K562 (cell line): Measurements from ENCODE around the gene PPP1R15B. TPM values are rescaled to one million over a fixed set of nuclear protein-coding genes. Genes with fewer than 3 reads are reported as not detected.
A peak's percentile ranks its signal among the peaks of the same experiment; 100 is the strongest.

ENCODE experiments used
- BMI1 ChIP-seq: fragments of 150-350 bp; IDR thresholded peaks from 2 replicates; pipeline ENCODE4 v1.6.1; 2014; ENCODE audit warnings: low read length
- CBFB ChIP-seq: sonication (generic); formaldehyde crosslinking; IDR thresholded peaks from 2 replicates; pipeline ENCODE4 v1.4.0; 2020; ENCODE audit warnings: mild to moderate bottlenecking, missing genetic modification reagents
- CC2D1A ChIP-seq: fragments of 450-650 bp; IDR thresholded peaks from 2 replicates; pipeline ENCODE4 v1.6.1; 2017; ENCODE audit warnings: mild to moderate bottlenecking
- FOXK2 ChIP-seq, 2 experiments: fragments of 450-650 bp; IDR thresholded peaks in 1 of 2; conservative IDR thresholded peaks in 1 of 2; 2 replicates each; pipeline ENCODE4 v1.6.1; 2016; ENCODE audit warnings: low read depth in 2 of 2, mild to moderate bottlenecking in 1 of 2
- NR2C1 ChIP-seq, 2 experiments: fragments of 450-650 bp; IDR thresholded peaks; 2 replicates each; pipeline ENCODE4 v1.6.1; 2017; ENCODE audit warnings: mild to moderate bottlenecking in 2 of 2, antibody characterized with exemption in 1 of 2, inconsistent platforms in 1 of 2, missing compliant biosample characterization in 1 of 2, missing genetic modification characterization in 1 of 2
- NRF1 ChIP-seq, 2 experiments: fragments of 450-650 bp; IDR thresholded peaks in 1 of 2; conservative IDR thresholded peaks in 1 of 2; 2 replicates each; pipeline ENCODE4 v1.6.1; 2014; ENCODE audit warnings: mild to moderate bottlenecking in 2 of 2
- PHF20 ChIP-seq: fragments of 450-650 bp; IDR thresholded peaks from 2 replicates; pipeline ENCODE4 v1.6.1; 2018; ENCODE audit not compliant: partially characterized antibody
- SIX5 ChIP-seq, 2 experiments: IDR thresholded peaks; 2 replicates each; pipeline ENCODE4 v1.6.1; 2011; ENCODE audit warnings: low read length in 2 of 2, borderline replicate concordance in 1 of 2, low read depth in 1 of 2, mild to moderate bottlenecking in 1 of 2, moderate library complexity in 1 of 2; ENCODE audit not compliant: insufficient read depth in 1 of 2
- SRSF7 ChIP-seq: fragments of 200-400 bp; formaldehyde crosslinking; optimal IDR thresholded peaks from 2 replicates; pipeline ENCODE3; 2017; ENCODE audit warnings: mild to moderate bottlenecking, low read depth, low read length
- ZBTB9 ChIP-seq: fragments of 450-650 bp; formaldehyde crosslinking; IDR thresholded peaks from 2 replicates; pipeline ENCODE4 v1.4.0; 2020; ENCODE audit warnings: mild to moderate bottlenecking, moderate library complexity
- ZFX ChIP-seq: sonication (generic); formaldehyde crosslinking; IDR thresholded peaks from 2 replicates; pipeline ENCODE4 v1.8.0; 2022; ENCODE audit warnings: mild to moderate bottlenecking, missing genetic modification reagents, moderate library complexity
- ZNF445 ChIP-seq: fragments of 250-450 bp; sonication (Bioruptor Pico); IDR thresholded peaks from 2 replicates; pipeline ENCODE4 v1.4.0; 2020; ENCODE audit warnings: low read depth, mild to moderate bottlenecking, moderate library complexity
- ZNF764 ChIP-seq: fragments of 250-450 bp; sonication (Bioruptor Pico); IDR thresholded peaks from 2 replicates; pipeline ENCODE4 v1.4.0; 2020; ENCODE audit warnings: low read depth, mild to moderate bottlenecking, moderate library complexity
- ZSCAN29 ChIP-seq: fragments of 450-650 bp; IDR thresholded peaks from 2 replicates; pipeline ENCODE4 v1.6.1; 2017
- polyA plus RNA-seq, 8 experiments: library from polyadenylated mRNA; depleted of rRNA in 4 of 8; stranded (reverse) in 5 of 8; unstranded in 3 of 8; fragments of >200 nt; fragmentation: Nextera tagmentation in 2 of 8; fragmentation: Illumina TruSeq in 1 of 8; extraction: Ambion mirVana in 2 of 8; extraction: Trizol in 1 of 8; gene quantifications; 2 replicates each; pipeline versions ENCODE4 v1.2.1 to v1.2.3, GENCODE V29; 2011 to 2014; ENCODE audit warnings: inconsistent platforms in 1 of 8, missing spikeins in 1 of 8
- total RNA-seq, 7 experiments: library from RNA; depleted of rRNA in 6 of 7; stranded (reverse); fragments of >200 nt in 6 of 7; fragmentation: Illumina TruSeq in 2 of 7; extraction: Trizol in 2 of 7; gene quantifications; 2 replicates each; pipeline versions ENCODE4 v1.2.1 to v1.2.3, GENCODE V29; 2011 to 2021; ENCODE audit warnings: low replicate concordance in 1 of 7
- TF ChIP-seq, protein P1 (sequence below), 2 experiments: fragments of 450-650 bp in 1 of 2; sonication (generic) in 1 of 2; formaldehyde crosslinking in 1 of 2; IDR thresholded peaks; 2 replicates each; pipeline versions ENCODE4 v1.7.1 to v1.9.0; 2016 to 2022; ENCODE audit warnings: inconsistent platforms in 1 of 2, mild to moderate bottlenecking in 1 of 2, missing genetic modification reagents in 1 of 2
- TF ChIP-seq, protein P2 (sequence below): sonication (generic); formaldehyde crosslinking; IDR thresholded peaks from 2 replicates; pipeline ENCODE4 v1.9.0; 2022; ENCODE audit warnings: mild to moderate bottlenecking, missing genetic modification reagents

The PPP1R15B gene
- total and polyA plus RNA-seq, 9 of the 15 experiments (the other 6 are each of a cell fraction or from before 2014, with no cell fraction given) = 17.0 to 48.1 (median 30.8) TPM

DNA sequence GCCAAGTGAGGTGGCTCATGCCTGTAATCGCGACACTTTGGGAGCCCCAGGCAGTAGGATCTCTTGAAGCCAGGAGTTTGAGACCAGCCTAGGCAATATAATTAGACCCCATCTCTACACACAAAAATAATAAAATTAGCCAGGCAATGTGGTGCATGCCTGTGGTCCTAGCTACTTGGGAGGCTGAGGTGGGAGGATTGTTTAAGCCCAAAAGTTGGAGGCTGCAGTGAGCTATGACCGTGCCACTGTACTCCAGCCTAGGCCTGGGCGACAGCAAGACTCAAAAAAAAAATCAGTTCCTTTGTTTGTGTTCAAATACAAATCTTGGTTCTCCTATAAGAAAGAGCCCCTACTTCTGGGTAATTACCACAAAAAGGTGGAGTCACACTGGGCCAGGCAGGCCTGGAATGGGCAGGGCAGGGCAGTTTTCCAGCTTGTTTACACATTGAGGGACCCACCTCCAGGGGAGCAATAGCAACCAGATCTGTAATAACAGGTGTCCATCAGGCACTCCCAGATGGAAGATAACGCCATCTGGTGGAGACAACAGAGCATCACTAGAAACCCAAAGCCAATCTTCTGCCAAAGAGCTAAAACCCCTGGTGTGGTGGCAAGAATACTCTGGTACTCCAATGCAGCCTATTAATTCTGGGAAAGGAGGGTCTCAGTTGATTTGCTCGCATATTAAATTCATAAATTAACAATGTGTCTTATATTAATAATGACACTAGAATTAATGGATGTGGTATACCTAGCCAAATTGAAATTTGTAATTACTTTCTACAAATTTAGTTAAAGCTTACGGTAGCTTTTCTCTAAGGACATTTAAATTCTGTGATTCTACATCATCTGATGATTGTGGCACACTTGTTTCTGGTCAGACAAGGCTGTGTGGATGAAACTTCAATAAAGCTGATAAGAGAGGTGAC, 13.2 kb downstream of the PPP1R15B start (continued):
- TF ChIP-seq, protein P1, sequence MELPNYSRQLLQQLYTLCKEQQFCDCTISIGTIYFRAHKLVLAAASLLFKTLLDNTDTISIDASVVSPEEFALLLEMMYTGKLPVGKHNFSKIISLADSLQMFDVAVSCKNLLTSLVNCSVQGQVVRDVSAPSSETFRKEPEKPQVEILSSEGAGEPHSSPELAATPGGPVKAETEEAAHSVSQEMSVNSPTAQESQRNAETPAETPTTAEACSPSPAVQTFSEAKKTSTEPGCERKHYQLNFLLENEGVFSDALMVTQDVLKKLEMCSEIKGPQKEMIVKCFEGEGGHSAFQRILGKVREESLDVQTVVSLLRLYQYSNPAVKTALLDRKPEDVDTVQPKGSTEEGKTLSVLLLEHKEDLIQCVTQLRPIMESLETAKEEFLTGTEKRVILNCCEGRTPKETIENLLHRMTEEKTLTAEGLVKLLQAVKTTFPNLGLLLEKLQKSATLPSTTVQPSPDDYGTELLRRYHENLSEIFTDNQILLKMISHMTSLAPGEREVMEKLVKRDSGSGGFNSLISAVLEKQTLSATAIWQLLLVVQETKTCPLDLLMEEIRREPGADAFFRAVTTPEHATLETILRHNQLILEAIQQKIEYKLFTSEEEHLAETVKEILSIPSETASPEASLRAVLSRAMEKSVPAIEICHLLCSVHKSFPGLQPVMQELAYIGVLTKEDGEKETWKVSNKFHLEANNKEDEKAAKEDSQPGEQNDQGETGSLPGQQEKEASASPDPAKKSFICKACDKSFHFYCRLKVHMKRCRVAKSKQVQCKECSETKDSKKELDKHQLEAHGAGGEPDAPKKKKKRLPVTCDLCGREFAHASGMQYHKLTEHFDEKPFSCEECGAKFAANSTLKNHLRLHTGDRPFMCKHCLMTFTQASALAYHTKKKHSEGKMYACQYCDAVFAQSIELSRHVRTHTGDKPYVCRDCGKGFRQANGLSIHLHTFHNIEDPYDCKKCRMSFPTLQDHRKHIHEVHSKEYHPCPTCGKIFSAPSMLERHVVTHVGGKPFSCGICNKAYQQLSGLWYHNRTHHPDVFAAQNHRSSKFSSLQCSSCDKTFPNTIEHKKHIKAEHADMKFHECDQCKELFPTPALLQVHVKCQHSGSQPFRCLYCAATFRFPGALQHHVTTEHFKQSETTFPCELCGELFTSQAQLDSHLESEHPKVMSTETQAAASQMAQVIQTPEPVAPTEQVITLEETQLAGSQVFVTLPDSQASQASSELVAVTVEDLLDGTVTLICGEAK (IDR thresholded peaks at IDR 0.05) = no peak
- TF ChIP-seq, protein P1 (CRISPR knock-in tag; IDR thresholded peaks at IDR 0.05) = no peak
- TF ChIP-seq ZNF764 (no peak), ZFX (CRISPR knock-in tag) (no peak), NRF1 (conservative IDR thresholded peaks at IDR 0.05 in 1 of 2, IDR thresholded peaks at IDR 0.05 in 1 of 2) (peak in 1 of 2 experiments; percentile 22; a peak in 1 of 4 replicates), ZNF445 (no peak), NR2C1 (IDR thresholded peaks at IDR 0.05) (no peak), NR2C1 (tag; IDR thresholded peaks at IDR 0.05) (no peak), CBFB (CRISPR knock-in tag) (no peak), CC2D1A (no peak), SRSF7 (no peak), SIX5 (IDR thresholded peaks at IDR 0.05; ENCODE audit: borderline replicate concordance in 1 of 2, insufficient read depth in 1 of 2, low read depth in 1 of 2, low read length in 2 of 2) (no peak), ZBTB9 (no peak), ZSCAN29 (no peak), BMI1 (no peak), PHF20 (no peak), FOXK2 (conservative IDR thresholded peaks at IDR 0.05 in 1 of 2, IDR thresholded peaks at IDR 0.05 in 1 of 2; ENCODE audit: low read depth in 2 of 2) (peak; percentile 94 to 96)
- TF ChIP-seq, protein P2, sequence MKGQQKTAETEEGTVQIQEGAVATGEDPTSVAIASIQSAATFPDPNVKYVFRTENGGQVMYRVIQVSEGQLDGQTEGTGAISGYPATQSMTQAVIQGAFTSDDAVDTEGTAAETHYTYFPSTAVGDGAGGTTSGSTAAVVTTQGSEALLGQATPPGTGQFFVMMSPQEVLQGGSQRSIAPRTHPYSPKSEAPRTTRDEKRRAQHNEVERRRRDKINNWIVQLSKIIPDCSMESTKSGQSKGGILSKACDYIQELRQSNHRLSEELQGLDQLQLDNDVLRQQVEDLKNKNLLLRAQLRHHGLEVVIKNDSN = no peak
